Activated CD4-positive, CD25-positive, alpha-beta regulatory T cell treated with anti-CD3 and anti-CD28 coated beads, Interleukin-2, amount 50 U/mL, for 24 hours (primary cell): ENCODE results near the gene TMEM107.
A peak's percentile ranks its signal among the peaks of the same experiment; 100 is the strongest.

Experiments
- ATAC-seq, 2 donors: fragments of 150-1000 bp; cut with Tn5 transposase; one replicate each; pipeline ENCODE4 v1.10.0; 2021; ENCODE audit warnings: mild to moderate bottlenecking in 1 of 2, moderate library complexity in 1 of 2

The TMEM107 gene

DNA sequence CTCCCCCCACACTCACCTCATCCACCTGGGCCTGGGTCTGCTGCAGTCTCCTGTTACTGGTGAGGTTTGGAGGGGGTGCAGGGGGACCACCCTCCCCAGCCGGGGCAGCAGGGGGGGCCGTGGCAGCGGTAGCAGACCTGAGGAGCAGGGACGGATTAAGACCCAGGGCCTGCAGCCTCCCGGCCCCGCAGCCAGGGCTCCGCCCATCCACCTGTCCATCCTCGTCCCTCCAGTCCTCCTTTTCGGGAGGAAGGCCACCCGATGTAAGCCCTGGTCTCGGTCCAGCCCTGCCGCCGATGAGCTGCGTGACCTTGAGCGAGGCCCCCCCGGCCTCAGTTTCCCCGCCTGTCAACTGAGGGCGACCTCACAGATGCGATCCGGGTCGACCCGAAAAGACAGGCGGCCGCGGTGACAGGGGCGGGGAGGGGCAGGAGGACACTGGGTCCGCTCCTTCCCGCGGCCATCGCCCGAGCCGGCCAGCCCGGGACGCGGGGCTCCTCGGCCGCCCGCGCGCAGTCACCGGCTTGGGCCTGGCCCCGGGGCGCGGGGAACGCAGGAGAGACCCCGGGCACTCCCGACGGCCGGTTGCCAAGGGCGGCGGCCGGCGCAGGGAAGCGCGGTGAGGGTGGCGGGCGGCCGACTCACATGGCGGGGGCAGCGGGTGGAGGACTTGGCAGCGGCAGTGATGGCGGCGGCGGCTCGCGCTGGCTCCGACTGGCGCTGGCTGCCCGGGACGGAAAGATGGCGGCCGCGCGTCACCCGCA is 13.8 kb downstream of the TMEM107 start, which contains the start of gene VAMP2:
Gene VAMP2, minus strand, starts transcription at position 716 of the 764 bp plus-strand sequence. Its CDS starts 69 bp downstream, at position 647.
- peak; percentile 70 for ATAC-seq

DNA sequence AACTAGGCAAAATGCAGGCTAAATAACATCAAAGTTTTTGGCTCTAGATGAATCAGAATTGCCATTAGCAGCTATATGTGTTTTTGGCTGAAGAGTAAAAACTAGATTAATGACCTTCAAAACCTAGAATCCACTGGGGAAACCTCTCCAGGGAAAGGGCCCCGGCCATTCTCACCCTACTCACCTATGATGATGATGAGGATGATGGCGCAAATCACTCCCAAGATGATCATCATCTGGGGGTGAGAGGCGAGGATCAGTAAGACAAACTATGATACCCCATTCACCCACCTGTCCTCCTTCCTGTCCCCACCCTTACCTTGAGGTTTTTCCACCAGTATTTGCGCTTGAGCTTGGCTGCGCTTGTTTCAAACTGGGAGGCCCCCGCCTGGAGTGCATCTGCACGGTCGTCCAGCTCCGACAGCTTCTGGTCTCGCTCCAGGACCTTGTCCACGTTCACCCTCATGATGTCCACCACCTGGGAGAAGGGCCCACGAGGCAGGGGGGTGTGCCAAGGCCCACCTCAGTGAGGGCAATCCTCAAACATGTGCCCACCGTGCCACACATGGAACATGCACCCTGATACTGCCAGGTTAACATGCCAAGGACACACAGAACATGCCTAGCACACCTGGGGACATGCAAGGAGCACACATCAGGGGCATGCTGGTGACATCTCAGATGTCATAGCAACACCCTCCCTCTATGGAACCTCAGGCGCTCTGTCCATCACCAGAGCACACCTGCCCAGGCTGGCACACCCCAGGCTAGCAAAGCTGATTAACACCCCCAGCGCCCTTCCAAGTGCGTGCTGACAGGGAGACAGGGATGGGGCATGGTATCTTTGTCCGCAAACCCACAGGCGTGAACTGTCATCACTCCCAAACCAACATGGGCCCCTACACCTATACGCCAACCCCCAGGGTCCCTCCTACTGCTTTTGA is 14.6 kb downstream of the TMEM107 start:
- ATAC-seq, result no peak

DNA sequence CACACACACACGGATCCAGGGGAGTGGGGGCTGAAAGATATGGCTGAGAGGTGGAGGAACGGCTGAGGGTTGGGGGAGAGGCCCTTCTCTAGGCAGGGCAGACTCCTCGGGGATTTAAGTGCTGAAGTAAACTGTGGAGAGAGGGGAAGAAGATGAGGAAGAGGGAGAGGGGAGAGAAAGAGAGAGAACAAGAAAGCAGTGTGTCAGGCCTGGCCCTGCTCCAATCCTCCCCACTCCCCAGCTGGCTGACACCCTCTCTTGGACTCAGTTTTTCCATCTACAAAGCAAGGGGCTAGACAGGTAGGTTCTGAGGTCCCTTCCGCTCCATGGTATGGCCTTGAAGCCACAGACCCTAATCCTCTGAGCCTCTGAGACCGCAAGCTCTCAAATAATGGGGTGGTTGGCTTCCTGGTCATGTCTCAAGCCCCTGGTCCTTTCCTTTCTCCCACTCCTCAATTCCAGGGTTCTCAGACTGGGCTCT is 15.4 kb downstream of the TMEM107 start:
- ATAC-seq, result no peak

DNA sequence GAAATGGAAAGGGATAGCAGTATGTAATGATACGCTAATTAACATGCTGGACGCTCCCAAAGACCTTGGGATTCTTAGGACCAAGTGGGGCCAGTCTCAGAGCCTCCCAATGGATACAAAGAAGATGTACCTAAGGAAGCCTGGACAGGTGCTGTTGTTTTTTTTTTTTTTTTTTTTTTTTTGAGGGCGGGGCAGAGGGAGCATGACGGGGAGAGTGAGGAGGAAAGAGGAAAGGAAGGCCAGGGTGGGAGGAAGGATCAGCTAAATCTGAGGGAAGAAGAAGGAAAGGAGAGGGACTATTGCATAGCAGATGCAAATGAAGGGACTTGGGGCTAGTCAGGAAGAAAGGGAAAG is 16.0 kb downstream of the TMEM107 start:
- ATAC-seq, result no peak

DNA sequence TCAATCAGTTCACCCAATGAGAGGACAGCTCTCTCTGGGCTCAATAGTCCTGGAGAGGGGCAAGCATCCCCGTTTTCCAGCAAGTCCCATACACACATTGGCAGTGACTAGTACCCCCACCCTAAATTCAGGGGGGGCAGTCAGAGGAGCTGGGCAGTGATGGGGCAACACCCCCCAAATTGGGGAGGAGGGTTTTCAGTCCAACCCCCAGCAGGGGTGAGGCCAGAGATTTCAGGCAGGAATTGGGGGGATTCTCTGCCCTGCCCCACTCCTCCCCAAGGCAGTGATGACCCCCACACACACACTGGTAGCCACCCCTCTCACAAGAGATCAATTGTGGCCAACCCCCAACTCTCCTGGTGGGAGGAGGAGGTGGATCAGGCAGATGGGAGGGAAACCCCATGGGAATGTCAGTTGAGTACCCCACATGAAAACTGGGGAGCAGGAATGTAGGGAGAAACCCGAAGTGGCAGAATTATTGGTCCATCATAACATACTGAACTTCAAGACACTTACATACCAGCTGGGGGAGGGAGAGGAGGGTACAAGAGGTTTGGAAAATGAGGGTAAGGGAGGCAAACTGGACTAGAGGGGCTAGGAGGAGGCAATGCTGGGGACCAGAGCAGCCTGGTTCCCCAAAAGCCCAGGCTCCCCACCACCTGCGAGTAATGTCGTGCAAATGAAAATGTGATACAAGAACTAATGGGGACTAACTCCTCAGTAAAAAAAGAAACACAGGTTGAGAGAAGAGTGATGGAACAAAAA is 16.5 kb downstream of the TMEM107 start:
- ATAC-seq, result no peak

DNA sequence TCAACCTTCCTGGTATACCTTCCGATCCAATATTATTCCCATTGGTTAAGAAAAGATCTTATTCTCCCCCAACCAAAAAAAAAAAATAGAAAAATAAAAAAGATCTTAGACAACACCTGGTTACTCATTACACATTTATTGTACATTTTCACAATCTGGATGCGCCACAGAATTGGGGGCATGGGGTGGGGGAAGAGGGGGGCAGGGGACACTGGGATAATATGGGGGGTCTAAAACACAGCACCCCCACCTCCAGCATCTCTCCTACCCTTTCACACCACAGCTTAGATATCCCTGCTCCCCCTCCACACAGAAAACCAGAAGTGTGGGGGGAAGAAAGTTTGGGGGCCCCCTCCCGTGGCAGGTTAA is 17.2 kb downstream of the TMEM107 start:
- no peak for ATAC-seq

DNA sequence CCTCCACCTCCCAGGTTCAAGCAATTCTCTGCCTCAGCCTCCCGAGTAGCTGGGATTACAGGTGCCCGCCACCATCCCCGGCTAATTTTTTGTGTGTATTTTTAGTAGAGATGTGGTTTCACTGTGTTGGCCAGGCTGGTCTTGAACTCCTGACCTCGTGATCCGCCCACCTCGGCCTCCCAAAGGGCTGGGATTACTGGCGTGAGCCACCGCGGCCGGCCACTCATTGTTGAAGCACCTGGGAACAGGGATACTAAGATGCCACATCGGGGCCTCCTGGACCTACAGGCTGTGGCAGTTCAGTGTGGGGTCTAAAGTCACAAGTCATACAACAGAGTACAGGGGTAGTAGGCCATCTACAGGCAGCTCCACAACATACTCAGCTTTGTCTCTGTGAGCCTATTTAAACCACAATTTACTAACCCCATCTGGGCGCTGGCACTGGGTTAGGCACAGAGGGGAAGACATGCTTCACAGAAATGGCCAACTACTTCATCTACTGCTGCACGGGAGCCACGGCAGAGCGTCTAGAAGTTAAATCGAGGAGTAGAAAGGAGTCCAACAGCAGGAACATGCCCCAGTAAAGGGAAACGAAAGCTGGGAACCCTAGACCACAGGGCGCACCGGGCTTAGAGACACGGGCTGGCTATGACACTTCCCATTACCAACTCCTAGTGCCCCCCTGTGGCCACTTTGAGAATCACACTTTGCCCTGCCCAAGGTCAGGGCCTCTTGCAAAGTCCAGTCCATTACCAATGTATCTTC is 17.7 kb downstream of the TMEM107 start:
- ATAC-seq, result peak in 1 of 2 donors; percentile 11

DNA sequence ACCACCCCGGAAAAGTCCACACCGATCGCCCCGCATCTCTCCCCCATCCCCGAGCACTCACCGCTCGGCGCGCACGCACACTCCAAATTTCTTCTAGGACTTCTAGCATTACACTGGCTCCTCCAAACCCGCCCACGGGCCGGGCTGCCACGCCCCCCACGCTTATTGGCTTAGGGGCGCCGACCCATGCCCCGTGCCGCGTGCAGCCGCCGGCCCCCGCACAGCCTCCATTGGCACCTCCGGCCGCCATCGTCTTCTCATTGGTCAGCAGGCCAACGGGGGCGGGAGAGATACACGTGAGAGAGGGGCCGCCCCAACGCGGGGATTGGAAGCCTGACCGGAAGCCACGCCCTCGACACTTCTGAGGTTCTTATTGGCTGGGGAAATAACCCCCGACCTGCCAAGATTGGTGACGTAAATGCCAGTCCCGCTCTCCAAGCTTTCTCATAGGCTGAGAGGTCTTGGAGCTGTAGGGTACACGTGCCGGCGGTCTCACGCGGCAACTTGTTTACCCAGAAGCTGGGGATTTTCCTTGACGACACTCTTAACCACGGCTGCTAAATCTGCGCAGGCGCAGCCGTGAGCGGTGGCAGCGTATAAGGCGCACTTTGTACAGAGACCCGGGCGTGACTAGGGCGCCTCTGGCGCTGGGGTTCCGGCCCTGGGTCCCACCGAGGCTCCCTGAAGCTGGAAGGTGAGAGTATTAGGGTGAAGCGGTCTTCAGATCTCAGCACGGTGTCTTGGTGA is 19.8 kb downstream of the TMEM107 start:
- peak; percentile 81 to 83 for ATAC-seq

DNA sequence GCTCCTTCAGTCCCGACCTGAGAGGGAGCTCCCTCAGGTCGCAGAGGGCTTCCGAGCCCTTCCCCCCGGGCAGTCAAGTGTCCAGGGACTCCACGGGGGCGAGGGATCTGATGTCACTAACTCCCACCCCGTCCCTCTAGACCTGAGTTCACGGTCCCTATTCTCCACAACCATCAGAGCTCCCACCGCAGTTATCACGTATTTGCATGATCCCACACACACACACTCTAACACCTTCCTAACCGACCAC is 20.3 kb downstream of the TMEM107 start:
- ATAC-seq, result no peak

DNA sequence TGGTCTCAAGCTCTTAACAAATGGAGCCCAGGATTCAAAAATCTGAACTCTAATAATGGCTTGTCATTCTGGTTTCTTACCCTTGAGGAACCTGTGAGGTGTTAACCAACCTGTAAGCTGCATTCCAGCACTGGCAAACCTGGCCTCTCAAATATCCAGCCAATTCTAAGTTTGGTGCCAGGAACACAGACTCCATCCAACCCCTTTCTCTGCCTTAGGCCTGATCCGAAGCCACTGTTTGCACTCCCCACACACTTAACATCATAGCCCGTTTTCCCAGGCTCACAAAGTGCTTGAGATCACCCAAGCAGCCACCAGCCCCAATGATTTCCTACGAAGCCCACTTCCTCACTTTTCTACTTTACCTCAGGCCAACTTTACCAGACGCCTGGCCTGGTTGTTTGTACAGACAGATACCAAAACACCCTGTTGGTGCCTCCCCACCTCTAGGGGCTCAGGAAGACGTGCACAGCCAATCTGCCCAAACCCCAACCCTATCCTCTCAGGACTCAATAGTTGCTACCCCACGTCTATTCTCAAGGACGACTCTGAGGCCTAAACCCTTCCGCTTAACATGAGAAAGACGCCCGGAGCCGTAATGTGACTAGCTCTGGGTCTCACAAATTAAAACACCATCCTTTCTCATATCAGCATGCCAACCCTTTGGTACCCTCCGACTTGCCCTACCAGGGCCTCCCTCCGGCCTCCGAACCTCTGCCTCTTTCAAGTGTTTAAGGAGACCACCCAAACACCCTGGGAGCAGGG is 20.8 kb downstream of the TMEM107 start:
- ATAC-seq, result no peak

DNA sequence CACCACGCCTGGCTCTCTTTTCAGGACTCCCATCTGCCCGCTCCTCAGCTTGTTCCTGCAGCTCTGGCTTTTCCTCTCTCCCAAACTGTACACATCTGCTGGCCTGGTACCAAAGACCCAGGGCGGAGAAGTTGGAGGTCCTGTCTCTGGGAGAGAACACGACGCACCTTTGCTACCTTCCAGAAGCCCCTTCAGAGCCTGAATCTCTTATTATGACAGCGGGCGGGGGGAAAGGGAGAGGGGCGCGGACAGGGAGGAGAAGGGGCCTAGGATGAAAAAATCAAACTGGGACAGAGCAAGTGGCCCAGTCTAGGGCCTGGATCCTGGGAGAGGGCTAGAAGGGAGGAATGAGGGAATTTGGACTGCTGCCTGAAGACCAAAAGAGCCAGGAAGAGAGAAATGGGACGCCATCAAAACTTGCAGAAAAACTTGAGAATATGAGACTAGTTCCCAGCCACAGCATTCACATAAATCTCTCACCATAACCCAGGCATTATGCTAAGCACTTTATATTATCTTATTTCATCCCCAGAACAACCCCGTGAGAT is 21.5 kb downstream of the TMEM107 start:
- ATAC-seq, result no peak

DNA sequence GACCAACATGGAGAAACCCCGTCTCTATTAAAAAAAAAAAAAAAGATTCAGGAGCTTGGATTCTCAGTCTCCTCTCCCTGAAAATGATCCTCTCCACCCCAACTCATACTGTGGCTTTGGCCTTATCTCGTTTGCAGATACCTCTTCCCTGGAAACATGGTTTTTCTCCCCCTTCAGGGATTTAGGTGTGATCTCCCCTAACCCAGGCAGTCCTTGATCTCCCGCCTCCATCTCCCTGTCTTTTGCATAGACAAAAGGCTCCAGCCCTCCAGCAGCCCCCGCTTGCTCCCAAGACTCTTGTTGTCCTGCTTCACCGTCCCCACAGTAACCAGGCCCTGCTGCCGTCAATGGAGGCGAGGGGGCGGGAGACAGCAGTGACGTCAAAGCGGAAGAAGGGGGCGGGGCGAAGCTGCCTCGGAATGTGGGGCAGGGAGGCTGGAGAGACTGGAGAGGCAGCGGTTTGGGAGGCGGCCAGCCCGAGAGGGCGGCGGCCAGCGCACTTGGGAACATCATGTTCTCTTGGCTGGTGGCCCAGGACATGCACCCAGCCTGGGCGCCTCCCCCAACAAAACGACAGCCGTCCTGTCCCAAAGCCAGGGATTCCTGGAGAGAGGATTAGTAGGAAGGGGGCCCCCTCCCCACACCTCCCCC is 22.1 kb downstream of the TMEM107 start:
- ATAC-seq, result no peak

DNA sequence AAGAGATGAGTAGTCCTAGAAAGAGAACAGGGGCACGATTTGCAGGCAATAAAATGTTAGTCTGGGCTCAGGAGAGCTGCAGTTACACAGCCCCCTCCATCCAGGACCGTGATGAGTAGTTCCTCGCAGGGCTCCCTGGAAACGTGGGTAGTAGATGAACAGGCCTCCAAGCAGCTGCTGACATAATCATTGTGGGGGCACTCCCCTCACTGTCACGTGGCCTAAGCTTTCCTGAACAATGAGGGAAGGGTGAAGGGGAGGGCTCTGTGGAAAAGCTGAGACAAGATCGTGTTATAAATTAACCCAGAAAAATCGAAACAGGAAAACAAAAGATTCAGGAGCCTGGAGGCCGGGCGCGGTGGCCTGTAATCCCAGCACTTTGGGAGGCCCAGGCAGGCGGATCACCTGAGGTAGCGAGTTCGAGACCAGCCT is 22.6 kb downstream of the TMEM107 start:
- ATAC-seq, result no peak

DNA sequence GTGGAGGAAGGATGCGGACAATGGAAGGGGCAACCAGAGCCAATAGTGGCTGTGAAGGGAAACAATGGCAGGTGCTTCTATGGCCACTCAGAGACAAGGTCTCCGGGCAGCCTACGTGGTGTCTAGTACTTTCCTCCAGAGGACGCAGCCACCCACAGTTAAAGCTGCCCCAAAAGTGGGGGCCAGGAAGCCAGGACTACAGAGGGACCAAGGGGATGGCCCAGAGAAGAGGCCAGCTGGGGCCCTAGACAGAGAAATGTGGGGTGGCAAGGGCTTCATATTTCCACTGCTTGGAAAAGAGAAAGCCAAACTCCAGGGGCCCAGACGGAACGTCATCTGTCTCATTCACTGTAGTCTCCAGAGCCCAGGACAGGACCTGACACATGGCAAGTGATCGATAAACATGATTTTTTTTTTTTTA is 23.1 kb downstream of the TMEM107 start:
- no peak for ATAC-seq

DNA sequence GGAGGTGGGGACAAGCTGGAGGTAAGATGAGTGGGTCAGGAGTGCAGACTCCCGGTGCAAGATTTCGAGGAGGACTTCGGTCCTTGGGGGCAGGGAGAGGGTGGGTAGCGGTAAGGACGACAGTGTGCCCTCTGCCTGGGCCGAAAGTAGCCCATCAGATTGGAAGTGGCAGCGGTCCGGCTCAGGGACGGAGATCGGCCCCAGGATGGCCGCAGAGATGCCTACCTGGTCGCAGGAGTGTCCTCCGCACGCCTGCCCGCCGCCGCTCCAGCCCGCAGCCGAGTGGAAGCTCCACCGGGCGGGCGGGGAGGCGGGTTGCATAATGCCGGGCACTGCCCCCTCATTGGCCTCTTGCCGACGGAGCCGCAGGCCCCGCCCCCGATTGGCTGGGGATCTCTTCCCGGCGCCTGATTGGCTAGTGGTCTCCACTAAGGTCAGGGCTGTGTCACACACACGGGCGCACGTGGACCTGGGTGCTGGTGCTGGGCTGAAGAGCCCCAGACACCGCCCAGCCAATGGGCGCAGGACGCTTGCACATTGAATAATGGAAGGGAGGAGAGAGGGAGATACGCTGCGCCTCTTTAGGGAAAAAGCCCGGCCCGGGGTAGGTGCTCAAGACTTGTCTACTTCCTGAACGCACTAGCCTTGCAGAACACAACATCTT is 23.9 kb downstream of the TMEM107 start, which contains the start of gene PER1:
Gene PER1, minus strand, starts transcription at position 293 of the 664 bp plus-strand sequence. CDS start 1,698 bp downstream, outside the sequence.
- ATAC-seq, result peak; percentile 37 to 44

DNA sequence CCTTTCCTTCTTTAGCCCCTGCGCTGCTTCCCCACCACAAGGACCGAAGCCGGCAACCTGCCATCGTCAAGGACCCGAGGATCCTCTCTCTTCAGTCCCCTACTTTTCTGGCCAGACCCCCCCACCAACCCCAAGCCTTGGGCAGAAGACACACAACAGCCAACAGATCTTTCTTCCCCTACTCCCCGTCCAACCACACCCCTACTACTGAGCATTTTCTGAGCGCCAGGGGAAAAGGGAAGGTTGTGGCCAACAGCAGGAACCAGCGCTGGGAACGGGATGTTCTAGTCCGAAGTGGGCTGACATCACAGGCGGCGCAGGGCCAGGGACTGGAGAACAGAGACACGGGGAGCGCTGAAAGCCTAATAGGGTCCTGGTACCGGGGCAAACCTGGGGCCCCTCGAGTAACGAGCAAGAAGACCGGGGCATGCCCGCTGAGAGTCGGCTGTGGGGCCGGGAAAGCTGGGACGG is 24.5 kb downstream of the TMEM107 start:
- ATAC-seq, result no peak

DNA sequence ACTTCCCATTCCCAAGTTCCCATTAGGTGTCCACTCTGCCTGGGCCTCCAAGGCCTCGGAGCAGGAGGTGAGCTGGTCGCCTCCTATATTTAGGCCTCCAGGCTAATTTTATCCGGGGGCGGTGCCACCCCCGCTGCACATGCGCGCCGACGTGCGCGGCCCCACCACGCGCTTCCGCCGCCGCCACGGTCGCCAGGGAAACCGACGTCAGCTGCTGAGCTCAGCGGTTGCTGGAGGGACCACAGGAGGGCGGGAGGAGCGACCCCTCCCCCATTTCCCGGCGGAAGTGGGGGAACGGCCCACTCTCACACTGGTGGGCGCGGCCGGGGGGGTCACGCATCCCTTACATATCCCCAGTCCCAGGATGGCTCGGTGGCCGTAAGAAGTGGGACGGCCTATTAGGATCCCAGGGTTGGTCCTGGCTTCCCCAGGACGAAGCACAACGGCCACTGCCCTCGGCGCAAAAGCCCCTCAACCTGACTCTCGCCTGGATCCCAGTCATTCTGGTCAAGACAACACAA is 25.0 kb downstream of the TMEM107 start:
- ATAC-seq, result peak; percentile 41 to 54

DNA sequence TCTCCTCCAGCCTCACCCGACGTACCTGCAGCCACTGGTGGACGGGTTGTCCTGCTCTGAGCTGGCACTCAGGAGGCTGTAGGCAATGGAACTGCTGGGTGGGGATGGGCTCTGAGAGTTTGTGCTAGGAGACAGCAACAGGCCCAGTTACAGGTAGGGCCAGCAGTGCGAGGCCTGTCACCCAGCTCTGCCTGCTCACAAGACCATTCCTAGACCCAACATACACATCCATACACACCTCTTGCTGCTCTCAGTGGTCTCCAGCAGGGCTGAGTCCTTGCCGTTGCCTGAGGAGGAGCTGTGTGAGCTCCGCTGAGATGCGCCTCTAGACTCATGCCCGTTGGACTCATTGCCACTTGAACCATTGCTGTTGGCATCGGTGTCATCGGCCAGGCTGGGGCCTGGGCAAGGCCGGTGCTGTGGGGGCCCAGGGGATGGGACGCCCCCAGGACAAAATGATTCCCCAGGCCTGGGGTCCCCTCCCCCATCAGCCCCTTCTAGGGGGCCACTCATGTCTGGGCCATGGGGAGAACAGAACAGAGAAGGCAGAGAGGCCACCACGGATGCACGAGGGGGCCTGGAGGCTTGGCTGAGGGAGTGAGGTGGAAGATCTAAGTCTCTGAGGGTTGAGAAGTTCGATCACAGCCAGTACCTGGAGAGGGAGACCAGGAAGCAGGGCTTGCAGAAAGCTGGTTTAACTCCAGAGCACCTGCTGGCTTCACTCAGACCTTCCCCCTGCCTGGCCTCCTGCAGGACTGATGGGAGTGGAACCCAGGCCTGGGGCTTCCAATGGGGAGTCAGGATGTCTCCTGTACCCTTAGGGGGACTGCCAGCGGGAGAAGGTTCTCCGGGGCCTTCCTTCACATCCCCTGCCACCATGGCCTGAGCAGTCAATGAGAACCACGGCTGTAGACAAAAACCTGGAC is 25.7 kb downstream of the TMEM107 start:
- no peak for ATAC-seq
